Hepatocyte (in vitro differentiated cells): ENCODE results near the gene FXYD2. TPM values are rescaled to one million over a fixed set of nuclear protein-coding genes. Genes with fewer than 3 reads are reported as not detected.
A peak's percentile ranks its signal among the peaks of the same experiment; 100 is the strongest.

Experiments used
- DNase-seq: peaks from one replicate; pipeline ENCODE4 v3.0.0-alpha.2; 2016; ENCODE audit warnings: low spot score
- H2AFZ ChIP-seq: fragments of 200-600 bp; sonication (generic); 2 replicates; pipeline ENCODE4 v1.6.0; 2016; ENCODE audit warnings: antibody characterized with exemption, mild to moderate bottlenecking
- H3K27ac ChIP-seq: fragments of 200-600 bp; sonication (generic); 2 replicates; pipeline ENCODE4 v1.5.1; 2016; ENCODE audit warnings: mild to moderate bottlenecking
- H3K27me3 ChIP-seq: fragments of 200-600 bp; sonication (generic); 2 replicates; pipeline ENCODE4 v1.6.1; 2016
- H3K36me3 ChIP-seq: fragments of 200-600 bp; sonication (generic); replicated peaks from 2 replicates; pipeline ENCODE4 v1.5.1; 2016; ENCODE audit warnings: low read depth; ENCODE audit not compliant: insufficient read depth
- H3K4me1 ChIP-seq: fragments of 200-600 bp; sonication (generic); 2 replicates; pipeline ENCODE4 v1.5.1; 2016; ENCODE audit warnings: mild to moderate bottlenecking, moderate library complexity; ENCODE audit not compliant: insufficient read depth
- H3K4me2 ChIP-seq: fragments of 200-600 bp; sonication (generic); 2 replicates; pipeline ENCODE4 v1.6.0; 2016
- H3K4me3 ChIP-seq: fragments of 200-600 bp; sonication (generic); 2 replicates; pipeline ENCODE4 v1.5.1; 2016; ENCODE audit warnings: mild to moderate bottlenecking
- H3K79me2 ChIP-seq: fragments of 200-600 bp; sonication (generic); 2 replicates; pipeline ENCODE4 v1.6.0; 2017; ENCODE audit warnings: mild to moderate bottlenecking
- H3K9me2 ChIP-seq: fragments of 200-600 bp; sonication (generic); replicated peaks from 2 replicates; pipeline ENCODE4 v1.6.0; 2017; ENCODE audit warnings: mild to moderate bottlenecking; ENCODE audit not compliant: insufficient read depth
- H3K9me3 ChIP-seq: fragments of 200-600 bp; sonication (generic); 2 replicates; pipeline ENCODE4 v1.5.1; 2016; ENCODE audit warnings: low read depth, mild to moderate bottlenecking
- H4K20me1 ChIP-seq: fragments of 200-600 bp; sonication (generic); 2 replicates; pipeline ENCODE4 v1.6.0; 2016; ENCODE audit warnings: mild to moderate bottlenecking; ENCODE audit not compliant: insufficient read depth, poor library complexity, severe bottlenecking
- EZH2 ChIP-seq: fragments of 200-600 bp; sonication (generic); IDR thresholded peaks from 2 replicates; pipeline ENCODE4 v1.6.1; 2016; ENCODE audit warnings: antibody characterized with exemption, mild to moderate bottlenecking, borderline replicate concordance
- EZH2phosphoT487 ChIP-seq: fragments of 200-600 bp; sonication (generic); IDR thresholded peaks from one replicate; pipeline ENCODE4 v1.6.1; 2018; ENCODE audit warnings: antibody characterized with exemption, mild to moderate bottlenecking, low read depth, moderate library complexity; ENCODE audit not compliant: unreplicated experiment, severe bottlenecking
- WGBS: methylation state at CpG from one replicate; pipeline ENCODE4 v1.1.6; 2016; ENCODE audit warnings: low lambda C conversion rate; ENCODE audit errors: missing lambda C conversion rate; 5-methylcytosine and 5-hydroxymethylcytosine counted together
- polyA plus RNA-seq: library from polyadenylated mRNA; unstranded; fragments of >200 nt; fragmentation: Nextera tagmentation; extraction: Ambion mirVana; gene quantifications from 2 replicates; pipeline ENCODE4 v1.2.1, GENCODE V29; 2016
- total RNA-seq: library from RNA; depleted of rRNA; stranded (reverse); fragments of >200 nt; gene quantifications from 2 replicates; pipeline ENCODE4 v1.2.3, GENCODE V29; 2014
- TF ChIP-seq, protein P1 (sequence below): fragments of 200-600 bp; sonication (generic); IDR thresholded peaks from 2 replicates; pipeline ENCODE4 v1.5.1; 2016; ENCODE audit warnings: antibody characterized with exemption, mild to moderate bottlenecking; ENCODE audit not compliant: poor library complexity

FXYD2 gene
- total and polyA plus RNA-seq, 2 experiments from 2014 or later, result 72.7 to 93.8 TPM

DNA sequence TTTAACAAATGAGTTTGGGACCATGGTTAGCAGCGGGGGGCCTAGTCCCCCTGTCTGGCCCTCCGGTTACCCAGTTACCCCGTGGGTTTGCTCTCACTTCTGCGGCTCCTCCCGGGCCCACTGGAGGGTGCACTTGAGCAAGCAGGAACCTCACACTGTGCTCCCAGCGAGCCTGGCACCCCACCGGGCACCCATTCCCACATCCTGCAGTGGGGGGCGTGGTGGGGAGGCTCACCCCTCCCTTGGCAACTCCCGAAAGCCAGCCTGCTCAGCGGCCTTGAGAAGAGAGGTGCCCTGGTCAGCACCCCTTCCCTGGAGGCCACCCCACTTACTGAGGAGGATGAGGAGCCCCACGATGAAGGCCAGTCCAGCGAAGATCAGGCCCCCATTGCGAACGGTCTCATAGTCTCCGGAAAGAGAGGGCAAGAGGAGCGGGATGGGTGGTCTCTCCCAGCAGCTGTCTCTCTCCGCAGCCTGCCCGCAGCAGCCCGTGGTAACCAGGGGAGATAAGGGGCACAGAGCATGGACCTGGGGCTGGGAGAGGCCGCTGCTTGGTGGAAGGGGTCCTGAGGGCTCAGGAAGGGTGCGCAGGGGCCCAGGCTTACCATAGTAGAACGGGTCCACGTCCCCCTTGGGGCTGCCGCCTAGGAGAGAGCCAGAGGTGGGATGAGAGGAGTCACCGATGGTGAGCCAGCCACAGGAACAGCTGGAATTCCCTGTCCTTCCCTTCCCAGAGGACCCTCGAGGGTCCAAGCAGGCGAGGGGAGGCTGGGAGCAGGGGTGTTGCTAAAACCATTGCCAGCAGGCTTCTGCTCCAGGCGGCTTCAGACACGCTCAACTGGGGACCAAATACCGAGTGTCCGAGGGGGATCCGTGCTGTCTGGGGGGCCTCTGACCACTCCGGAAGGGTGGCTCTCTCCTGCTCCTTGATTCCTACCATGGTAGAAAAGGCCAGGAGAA is 2.2 kb downstream of the FXYD2 start:
- peak; percentile 62 for DNase-seq
- Histone ChIP-seq H3K4me2 (no peak overlapping the region), H3K79me2 (no peaks in the 10 kb centered on the region), H3K4me1 (peaks cover 29% of the 10 kb centered on the region), H3K9me3 (no peaks in the 10 kb centered on the region), H3K4me3 (no peak overlapping the region), H4K20me1 (no peaks in the 10 kb centered on the region), H3K27ac (no peak overlapping the region), H3K27me3 (no peaks in the 10 kb centered on the region), H2AFZ (no peak overlapping the region), H3K36me3 (no peaks in the 10 kb centered on the region), H3K9me2 (no peaks in the 10 kb centered on the region)
- TF ChIP-seq EZH2, result no peak
- TF ChIP-seq, protein P1, sequence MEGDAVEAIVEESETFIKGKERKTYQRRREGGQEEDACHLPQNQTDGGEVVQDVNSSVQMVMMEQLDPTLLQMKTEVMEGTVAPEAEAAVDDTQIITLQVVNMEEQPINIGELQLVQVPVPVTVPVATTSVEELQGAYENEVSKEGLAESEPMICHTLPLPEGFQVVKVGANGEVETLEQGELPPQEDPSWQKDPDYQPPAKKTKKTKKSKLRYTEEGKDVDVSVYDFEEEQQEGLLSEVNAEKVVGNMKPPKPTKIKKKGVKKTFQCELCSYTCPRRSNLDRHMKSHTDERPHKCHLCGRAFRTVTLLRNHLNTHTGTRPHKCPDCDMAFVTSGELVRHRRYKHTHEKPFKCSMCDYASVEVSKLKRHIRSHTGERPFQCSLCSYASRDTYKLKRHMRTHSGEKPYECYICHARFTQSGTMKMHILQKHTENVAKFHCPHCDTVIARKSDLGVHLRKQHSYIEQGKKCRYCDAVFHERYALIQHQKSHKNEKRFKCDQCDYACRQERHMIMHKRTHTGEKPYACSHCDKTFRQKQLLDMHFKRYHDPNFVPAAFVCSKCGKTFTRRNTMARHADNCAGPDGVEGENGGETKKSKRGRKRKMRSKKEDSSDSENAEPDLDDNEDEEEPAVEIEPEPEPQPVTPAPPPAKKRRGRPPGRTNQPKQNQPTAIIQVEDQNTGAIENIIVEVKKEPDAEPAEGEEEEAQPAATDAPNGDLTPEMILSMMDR, result peak; percentile 56
- WGBS, result 76% methylated on average over 31 of the region's 33 CpGs

DNA sequence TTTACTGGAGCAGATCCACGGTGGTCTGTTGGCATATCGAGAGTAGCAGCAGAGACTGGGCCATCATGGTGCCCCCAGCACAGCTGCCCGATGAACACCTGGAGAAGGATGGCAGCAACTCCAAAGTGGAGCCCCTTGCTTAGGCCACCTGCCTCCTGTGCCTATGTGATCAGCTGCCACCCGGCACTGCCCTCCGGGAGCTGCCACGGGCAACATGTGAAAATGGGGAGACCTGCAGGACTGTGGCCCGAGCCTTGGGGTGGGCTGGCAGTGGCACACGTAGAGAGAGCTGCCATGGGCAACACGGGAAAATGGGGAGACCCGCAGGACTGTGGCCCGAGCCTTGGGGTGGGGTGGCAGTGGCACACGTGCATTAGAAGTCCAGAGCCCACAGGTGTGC is 3.1 kb downstream of the FXYD2 start:
- WGBS, result 91% methylated on average over 12 of the region's 12 CpGs
- H3K27me3 ChIP-seq, result no peaks in the 10 kb centered on the region
- no peak overlapping the region for H3K4me2 ChIP-seq
- H4K20me1 ChIP-seq, result no peaks in the 10 kb centered on the region
- H3K79me2 ChIP-seq, result no peaks in the 10 kb centered on the region
- no peak overlapping the region for H2AFZ ChIP-seq
- H3K4me1 ChIP-seq, result peaks cover 38% of the 10 kb centered on the region
- H3K9me3 ChIP-seq, result no peaks in the 10 kb centered on the region
- no peak overlapping the region for H3K4me3 ChIP-seq
- TF ChIP-seq, protein P1, result no peak
- TF ChIP-seq EZH2 (no peak), EZH2phosphoT487 (no peak)
- no peaks in the 10 kb centered on the region for H3K36me3 ChIP-seq
- H3K27ac ChIP-seq, result no peak overlapping the region
- no peaks in the 10 kb centered on the region for H3K9me2 ChIP-seq
- DNase-seq, result no peak

DNA sequence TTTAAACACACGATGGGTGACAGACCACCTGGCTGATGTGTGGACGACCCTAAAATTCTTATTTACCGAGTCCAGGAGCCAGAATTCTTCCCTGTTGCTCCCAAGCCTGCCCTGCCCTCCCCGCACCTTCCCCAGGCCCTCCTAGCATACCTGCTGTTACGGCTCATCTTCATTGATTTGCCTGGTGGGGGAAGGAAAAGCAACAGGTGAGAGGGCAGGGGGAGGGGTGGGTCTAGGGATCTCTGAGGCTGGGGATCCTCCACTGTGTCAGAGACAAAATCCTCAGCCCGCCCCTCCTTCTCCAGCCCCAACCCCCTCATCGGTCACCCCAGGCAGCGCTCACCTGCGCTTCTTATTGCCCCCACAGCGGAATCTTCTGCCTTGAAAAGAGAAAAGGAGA is 4.0 kb downstream of the FXYD2 start:
- H3K27me3 ChIP-seq, result no peaks in the 10 kb centered on the region
- no peak for DNase-seq
- TF ChIP-seq EZH2phosphoT487 (no peak), EZH2 (no peak)
- TF ChIP-seq, protein P1, result no peak
- H3K9me3 ChIP-seq, result no peaks in the 10 kb centered on the region
- no peak overlapping the region for H3K4me2 ChIP-seq
- peaks cover 47% of the 10 kb centered on the region for H3K4me1 ChIP-seq
- H3K27ac ChIP-seq, result no peak overlapping the region
- no peaks in the 10 kb centered on the region for H3K79me2 ChIP-seq
- no peak overlapping the region for H3K4me3 ChIP-seq
- H3K36me3 ChIP-seq, result no peaks in the 10 kb centered on the region
- WGBS, result 77% methylated on average over 8 of the region's 10 CpGs
- H2AFZ ChIP-seq, result no peak overlapping the region
- no peaks in the 10 kb centered on the region for H4K20me1 ChIP-seq
- H3K9me2 ChIP-seq, result no peaks in the 10 kb centered on the region
